Stimulated activated CD4-positive, alpha-beta T cell treated with anti-CD3 and anti-CD28 coated beads, Interleukin-1b, Interleukin-23, amount 100 ng/mL, for 1 hour (primary cell): ENCODE data around the gene LRP2BP.
A peak's percentile ranks its signal among the peaks of the same experiment; 100 is the strongest.

Experiments
- DNase-seq, 2 donors: peaks; one replicate each; pipeline ENCODE4 v3.0.0-alpha.2; 2020; ENCODE audit warnings: low read depth in 2 of 2

LRP2BP gene

DNA sequence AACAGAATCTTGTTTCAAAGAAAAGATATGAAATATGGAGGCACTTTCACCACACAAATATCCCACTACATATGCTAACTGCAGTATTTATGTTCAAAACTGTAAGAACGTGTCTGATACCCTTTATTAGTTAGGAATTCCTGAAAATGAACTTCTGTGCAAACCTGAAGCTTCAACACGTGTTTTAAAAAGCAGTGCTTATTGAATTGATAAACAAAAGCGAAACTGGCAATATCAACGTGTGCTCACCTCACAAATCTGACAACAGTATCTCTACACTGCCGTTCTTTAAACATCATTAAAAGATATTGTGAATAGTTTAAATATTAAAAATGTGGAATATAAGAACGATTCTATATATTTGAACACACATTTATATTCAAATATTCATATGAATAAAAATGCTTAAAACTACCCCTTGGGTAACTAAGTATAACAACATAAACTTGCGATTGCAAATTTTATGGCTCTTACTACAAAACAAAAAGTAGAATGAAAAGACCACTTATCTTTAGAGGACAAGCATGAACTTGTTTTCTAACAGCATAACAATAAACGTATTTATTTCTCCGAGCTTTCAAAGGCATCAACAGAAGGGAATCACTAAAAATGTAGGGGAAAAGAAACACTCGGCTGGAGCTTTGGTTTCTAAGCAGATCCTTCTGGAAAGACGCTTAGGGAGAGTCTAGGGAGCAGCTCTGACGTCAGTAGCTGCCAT is at the start of gene LRP2BP:
LRP2BP (minus strand) TSS at position 687 of the 718 bp plus-strand sequence. CDS start 17,738 bp downstream, outside the sequence.
- DNase-seq: no peak

DNA sequence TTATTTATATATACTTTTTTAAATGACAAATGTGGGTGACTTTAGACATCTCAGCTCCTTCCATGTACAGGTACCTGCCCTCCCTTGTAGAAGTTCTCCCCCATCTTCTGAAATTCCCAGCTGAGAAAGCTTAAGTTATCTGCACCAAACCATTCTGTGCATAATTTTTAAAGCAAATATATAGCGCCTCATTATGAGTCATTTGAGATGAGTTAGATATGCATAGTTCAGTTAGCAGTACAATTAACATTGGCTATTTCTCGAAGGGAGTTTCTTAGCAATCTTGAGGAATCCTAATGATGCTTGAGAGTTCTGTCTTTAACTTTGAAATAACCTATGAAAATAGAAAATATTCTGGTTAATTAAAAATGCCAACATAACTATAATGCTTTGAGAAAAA is 49.5 kb upstream of the LRP2BP start:
- no peak for DNase-seq

DNA sequence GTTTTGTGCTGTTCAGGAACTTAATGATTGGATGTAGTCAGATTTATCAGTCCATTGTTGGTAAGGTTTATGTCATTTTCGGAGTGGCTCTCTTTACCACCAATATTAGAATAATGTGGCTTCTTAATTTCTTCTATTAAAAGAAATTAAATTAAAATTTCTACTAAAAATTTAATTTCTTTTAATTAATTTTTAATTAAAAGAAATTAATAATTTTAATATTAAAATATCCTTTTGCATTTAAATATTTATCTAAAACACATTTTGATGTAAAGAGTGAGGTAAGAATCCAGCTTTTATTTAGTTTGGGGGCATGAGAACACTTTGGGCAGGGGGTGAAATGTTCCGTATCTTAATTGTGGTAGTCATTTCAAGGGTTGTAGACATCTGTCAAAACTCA is 45.8 kb upstream of the LRP2BP start:
- DNase-seq: no peak

DNA sequence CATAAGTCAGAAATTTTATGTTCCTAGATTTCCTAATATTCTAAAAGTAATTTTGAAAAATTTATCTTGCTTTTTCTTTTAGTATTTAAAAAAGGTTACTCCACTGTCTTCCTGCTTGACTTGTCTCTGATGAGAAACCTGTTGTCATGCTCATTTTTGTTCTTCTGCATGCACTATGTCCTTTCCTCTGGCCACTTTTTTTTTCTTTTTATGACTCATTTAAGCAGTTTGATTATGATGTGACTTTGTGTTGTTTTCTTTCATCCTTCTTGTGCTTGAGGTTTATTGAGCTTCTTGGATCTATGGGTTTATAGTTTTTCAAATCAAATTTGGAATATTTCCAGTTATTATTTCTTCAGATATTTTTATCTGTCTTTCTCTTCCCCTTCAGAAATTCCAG is 42.1 kb upstream of the LRP2BP start:
- DNase-seq: no peak

DNA sequence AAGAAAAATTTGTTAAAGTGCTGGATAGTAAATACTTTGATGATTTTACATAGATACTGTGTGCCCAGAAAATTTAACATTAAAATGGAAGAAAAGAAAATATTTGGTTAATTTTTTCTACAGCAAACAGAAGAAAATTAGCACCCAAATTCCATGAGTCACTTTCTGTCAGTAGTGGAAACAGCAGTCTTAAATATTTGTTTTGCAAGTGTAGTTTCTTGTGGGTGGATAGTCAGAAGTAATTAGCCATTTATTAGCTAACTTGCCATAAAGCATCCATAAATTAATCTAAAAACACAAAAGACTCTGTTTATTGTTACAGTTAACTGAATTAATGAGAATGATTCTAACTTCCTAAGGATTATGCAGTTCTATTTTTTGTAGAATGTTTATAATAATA is 39.7 kb upstream of the LRP2BP start:
- DNase-seq: no peak

DNA sequence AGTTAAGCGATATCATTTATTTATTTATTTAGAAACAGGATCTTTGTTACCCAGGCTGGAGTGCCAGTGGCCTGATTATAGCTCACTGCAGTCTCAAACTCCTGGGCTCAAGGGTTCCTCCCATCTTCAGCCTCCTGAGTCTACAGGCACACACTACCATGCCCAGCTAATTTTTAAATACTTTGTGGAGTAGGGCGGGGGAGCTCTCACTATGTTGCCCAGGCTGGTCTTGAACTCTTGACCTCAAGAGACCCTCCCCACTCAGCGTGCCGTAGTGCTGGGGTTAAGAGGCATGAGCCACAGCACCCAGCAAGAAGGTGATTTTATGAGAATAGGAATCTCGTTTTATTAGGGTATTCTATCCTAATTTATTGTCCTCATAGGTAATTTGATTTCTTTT is 33.9 kb upstream of the LRP2BP start:
- DNase-seq: no peak

DNA sequence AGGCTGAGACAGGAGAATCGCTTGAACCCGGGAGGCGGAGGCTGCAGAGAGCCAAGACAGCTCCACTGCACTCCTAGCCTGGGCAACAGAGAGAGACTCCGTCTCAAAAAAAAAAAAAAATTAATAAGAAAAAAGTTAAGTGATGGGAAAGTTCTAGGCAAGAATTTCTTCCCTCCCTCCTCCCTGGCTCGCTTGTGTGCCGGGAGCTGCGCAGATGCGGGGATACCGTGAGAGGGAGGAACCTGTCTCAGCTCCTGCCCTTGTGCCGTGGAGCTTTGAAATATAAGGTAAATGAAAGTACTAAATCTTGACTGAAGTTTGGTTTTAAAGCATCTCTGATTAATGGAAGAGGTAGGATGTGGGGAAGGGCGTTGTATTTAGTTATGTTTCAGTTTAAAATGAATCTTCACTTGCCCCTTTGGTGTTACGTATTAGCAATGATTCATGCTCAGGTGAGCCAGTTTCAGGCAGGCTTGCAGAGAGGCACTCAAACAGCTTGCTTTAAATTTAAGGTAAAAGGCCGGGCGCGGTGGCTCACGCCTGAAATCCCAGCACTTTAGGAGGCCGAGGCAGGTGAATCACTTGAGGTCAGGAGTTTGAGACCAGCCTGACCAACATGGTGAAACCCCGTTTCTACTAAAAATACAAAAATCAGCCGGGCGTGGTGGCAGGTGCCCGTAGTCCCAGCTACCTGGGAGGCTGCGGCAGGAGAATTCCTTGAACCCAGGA is 31.4 kb upstream of the LRP2BP start:
- DNase-seq: no peak

DNA sequence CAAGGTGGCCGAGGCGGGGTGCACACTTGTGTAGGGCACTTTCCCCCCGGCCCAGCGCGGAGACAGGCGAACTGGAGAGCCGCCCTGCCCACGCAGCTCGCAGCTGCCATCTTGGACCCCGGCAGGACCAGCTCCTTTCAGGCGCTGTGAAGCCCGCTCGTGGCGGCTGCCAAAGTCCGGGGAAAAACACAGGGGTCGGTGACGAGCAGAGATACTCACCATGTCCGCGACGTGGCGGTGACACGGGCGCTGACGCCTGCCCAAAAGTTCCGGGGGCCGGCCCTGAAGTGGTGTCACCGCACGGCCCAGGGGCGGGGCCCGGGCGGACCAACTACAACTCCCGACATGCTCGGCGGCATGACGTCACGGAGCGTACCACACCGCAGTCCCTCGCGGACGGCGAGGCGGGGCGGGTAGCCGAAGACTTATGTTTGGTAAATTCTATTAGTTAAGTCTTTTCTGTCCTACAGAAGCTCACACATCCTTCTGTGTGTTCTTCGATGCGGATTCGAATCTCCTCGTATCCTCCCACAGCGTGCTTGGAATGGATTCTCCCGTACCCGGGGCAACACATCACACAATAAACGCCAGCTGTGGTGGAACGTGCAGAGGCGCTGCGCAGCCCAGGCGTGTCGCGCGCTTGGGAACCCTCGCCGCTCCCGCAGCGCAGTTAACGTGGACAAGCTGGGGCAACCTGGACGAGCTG is 30.1 kb upstream of the LRP2BP start, which contains the start of gene UFSP2:
UFSP2 (minus strand) TSS at position 318 of the 706 bp plus-strand sequence; CDS start at position 222, 96 bp downstream.
- peak; percentile 68 to 72 for DNase-seq

DNA sequence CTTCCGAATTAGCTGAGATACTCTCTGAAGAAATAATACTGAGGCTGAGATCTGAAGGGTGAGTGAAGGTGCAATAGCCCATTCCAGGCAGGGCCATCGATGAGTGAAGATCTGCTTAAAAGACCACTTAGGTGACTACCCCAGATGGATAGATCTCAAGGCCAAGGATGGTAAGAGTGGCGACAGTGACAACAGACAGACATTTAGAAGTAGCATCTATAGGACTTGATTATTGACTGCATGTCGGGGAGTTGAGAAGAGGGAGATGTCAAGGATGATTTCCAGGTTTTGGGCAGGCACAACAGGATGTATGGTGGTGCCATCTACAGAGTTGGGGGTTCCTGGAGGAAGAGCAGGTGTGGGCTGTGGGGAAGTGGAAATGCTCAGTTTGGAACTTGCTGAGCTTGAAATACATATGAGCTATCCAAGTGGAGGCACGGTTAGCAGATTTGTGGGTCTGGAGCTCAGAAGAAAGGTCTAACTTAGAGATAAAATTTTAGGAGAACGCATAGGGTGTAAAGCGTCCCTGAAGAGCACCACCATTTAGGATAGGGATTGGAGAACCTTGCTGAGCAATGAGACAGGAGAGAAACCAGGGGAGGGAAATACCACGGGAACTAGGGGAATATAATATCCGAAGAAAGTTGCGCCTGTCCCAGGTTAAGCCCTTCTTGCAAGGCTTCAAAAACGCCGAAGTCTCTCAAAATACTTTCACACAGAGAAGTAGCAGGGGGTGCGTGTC is 29.4 kb upstream of the LRP2BP start:
- no peak for DNase-seq

DNA sequence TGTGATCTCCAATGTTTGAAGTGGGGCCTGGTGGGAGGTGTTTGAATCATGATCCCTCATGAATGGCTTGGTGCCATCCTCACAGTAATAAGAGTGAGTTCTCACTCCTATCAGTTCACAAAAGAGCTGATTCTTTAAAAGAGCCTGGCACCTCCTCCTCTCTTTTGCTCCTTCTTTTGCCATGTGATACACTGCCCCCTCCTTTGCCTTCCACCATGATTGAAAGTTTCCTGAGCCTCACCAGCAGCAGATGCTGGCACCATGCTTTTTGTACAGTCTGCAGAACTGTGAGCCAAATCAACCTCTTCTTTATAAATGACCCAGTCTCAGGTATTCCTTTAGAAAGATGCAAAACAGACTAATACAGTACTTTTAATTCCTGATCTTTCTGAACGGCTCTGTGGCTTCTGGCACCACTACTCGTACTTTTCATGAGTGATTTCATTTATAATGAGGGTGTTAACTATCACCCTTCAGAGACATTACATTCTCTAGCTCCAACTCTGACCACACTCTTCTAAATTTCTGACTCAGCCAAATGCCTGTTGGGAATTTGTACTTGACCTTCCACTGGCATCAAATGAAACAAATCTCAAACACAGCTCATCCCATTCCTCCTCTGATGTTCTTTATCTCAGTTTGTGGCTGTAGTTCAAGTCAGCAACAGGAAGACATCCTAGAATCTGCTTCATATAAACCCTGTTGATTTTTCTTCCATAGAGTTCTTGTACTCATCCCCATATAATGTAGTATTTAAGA is 25.8 kb upstream of the LRP2BP start:
- no peak for DNase-seq

DNA sequence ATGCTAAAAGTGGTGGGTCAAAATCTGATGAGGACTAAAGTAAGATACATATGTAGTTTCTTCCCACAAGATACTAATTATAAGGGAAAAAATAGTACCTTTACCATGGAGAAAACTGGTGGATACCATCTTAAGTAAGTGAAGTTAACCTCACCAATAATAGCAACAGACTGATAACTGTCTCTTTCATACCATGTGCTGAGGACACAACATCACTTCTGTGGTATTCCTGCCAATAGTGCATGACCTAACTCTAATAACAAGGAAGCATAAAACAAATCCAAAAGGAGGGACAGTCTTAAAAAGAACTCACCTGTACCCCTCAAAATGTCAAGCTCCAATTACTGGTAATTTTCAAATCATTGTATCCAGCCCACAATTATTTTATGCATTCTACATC is 21.2 kb upstream of the LRP2BP start:
- no peak for DNase-seq

DNA sequence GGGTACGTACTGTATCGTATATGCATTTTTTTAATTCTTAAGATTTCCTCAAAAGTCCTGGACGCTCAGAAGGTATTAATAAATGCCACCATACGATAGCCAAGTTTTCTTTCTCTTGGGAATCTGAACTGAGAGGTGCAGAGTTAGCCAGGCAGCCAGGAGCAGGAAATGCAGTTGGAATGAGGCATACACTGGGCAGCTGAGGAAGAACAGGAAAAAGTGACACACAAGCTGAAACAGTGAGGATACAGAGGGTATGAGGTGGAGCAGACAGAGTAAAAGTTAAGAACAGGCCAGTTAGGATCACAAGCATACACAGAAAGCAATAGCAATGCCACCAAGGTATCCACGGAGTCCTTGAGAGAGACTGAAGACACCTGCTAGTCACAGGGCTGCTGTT is 16.7 kb upstream of the LRP2BP start:
- DNase-seq: no peak

DNA sequence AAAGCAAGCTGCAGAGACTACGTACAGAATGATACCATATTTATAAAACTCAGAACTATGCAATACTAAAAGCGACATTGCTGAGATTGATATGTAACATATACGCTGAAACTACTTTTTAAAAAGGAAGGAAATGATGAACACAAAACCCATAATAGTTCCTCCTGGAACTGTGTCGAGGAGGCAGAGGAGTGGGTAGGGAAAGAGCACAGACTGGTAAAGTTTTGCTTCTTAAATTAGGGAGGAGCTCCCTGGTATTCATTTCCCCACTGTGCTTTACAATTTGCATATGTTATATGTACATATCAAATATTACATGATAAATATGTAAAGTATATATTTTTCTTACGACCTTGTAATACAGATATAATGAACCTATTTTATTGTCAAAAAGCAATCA is 16.1 kb upstream of the LRP2BP start:
- no peak for DNase-seq

DNA sequence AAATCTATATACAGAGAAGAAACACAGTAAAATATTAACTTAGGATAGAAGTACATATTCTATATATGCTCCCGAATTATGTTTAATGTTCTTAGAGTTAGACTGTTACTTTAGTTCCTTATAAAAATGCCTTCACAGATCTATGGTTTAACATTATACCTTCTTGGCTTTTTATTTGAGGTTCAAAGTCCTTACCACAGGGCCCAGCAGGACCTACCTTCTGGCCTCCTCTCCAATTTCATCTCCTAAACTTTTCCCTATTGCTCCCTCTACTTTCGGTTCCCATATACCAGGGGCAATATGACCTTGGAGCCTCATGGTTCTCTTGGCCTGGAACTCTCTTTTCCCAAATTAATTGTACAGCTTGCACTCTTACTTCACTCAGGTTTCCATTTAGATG is 12.7 kb upstream of the LRP2BP start:
- no peak for DNase-seq

DNA sequence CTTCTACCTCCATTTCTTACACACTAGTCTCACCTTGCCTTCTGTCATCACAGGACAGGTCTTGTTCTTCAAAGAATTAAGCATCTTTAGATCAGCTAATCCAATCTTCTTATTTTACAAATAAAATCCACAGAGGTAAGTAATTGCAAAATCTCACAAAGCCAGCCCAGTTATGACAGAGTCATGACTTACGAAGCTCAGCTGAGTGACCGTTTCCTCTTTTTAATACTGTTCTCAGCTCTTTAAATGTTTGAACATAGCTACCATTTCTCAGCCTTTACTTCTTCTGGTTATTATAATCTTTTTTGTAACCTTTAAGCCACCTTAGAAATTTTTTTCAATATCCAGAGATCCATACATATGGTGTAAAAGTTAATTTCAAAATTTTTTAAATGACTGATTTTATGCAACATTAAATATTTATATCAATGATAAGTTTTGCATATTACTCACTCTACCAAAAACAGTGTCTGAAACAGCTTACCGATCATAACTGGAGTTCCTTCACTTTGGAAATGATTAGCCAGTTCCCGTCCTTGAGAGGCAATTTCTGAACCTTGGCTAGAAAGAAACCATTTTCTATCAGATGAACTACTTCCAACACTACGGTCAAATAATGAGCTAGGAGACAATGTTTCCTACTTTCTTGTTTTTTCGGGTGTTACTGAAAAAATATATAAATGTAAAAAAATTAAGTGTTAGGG is 9.7 kb upstream of the LRP2BP start:
- no peak for DNase-seq

DNA sequence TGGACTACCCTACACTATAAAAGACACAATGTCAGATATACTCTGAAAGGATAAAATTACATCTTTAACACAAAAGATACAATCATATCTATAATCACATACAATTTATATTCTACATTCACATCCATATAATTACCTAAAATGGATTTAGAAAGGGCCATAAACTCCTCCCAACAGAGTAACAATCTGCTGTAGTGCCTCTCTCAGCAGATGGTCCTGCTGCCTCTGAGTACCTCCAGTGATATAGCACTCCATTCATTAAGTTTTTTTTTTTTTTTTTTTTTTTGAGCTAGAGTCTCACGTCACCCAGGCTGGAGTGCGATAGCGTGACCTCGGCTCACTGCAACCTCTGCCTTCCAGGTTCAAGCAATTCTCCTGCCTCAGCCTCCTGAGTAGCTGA is 8.3 kb upstream of the LRP2BP start:
- no peak for DNase-seq

DNA sequence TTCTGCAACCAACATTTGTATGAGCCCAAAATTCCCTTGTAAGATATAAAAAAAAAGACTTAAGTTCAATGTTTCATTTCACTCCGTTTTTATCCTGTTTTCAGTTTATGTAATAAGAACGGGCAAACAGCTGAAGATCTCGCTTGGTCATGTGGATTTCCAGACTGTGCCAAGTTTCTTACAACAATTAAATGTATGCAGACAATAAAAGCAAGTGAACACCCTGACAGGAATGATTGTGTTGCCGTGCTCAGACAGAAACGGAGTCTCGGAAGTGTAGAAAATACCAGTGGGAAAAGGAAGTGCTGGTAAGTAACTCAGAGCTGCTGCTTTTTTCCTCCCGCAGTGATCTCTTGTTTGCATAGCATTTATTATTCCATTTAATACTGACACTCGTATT is 3.7 kb upstream of the LRP2BP start:
- DNase-seq: no peak

DNA sequence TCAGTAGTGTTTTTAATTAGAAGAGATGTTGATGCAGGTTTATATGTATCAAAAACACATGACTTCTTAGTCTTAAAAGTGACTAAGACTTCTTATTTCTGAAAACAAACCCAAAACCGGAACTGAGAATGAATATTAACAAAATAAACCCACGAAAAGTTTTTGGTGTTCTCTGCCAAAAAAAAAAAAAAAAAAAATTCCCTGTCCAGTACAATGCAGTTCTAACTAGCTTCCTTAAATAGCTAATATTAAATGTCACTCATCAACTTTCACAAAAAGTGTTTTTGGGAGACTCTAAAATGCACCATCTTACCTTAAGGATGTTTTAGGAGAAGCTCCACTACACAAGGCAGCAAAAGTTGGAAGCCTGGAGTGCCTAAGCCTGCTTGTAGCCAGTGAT is 2.9 kb upstream of the LRP2BP start:
- no peak for DNase-seq

DNA sequence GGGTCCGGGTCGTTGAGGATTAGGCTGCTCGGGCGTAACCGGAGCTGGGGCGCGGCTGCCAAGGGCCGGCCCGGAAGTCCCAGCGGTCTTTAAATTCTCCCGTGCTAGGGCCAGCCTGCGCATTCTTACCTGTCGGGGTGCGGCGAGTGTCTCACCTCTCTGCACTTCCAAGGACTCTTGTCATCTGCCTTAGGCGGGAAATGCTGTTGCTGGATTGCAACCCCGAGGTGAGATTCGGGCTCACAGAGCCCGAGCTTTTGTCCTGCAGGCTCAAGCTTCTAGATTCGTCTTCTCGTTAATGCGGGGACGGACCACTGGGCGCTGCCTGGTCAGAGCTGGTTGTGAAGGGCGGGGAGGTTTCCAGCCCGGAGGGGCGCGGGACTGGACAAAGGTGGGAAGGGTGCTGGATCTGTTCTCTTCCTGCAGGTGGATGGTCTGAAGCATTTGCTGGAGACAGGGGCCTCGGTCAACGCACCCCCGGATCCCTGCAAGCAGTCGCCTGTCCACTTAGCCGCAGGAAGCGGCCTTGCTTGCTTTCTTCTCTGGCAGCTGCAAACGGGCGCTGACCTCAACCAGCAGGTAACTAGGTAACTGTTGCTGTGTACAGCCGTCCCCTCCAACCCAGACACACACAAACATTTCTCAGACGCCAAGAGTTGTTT is 1.1 kb upstream of the LRP2BP start, which contains the start of gene ANKRD37:
ANKRD37 (plus strand) TSS at position 118 of the 662 bp plus-strand sequence; CDS start at position 201, 83 bp downstream.
- no peak for DNase-seq
